Epidermal melanocyte (primary cell): Measurements from ENCODE around the gene SERGEF.

ENCODE experiments used
- DNase-seq: peaks from one replicate; pipeline ENCODE4 v3.0.0; 2011; ENCODE audit warnings: low spot score; ENCODE audit not compliant: insufficient read length

Gene SERGEF

GRCh38 chr11:17814546-17814945 is 198.3 kb downstream of the SERGEF start:
- no peak for DNase-seq

- no peak for DNase-seq
Measured at GRCh38 chr11:17813391-17814059, 199.3 kb downstream of the SERGEF start.

- no peak for DNase-seq
Measured at GRCh38 chr11:17812865-17813187, 200.0 kb downstream of the SERGEF start.

- DNase-seq, result no peak
Measured at GRCh38 chr11:17812091-17812864, 200.6 kb downstream of the SERGEF start.

GRCh38 chr11:17811352-17811751 is 201.5 kb downstream of the SERGEF start:
- DNase-seq, result no peak

- peak; percentile 60 for DNase-seq
Measured at GRCh38 chr11:17810746-17811145, 202.1 kb downstream of the SERGEF start.

GRCh38 chr11:17810041-17810440 is 202.8 kb downstream of the SERGEF start:
- no peak for DNase-seq

GRCh38 chr11:17807034-17807433 is 205.8 kb downstream of the SERGEF start:
- DNase-seq, result peak; percentile 50

- DNase-seq, result no peak
Measured at GRCh38 chr11:17805873-17806272, 207.0 kb downstream of the SERGEF start.

- no peak for DNase-seq
Measured at GRCh38 chr11:17805043-17805442, 207.8 kb downstream of the SERGEF start.

GRCh38 chr11:17803754-17804334 is 209.0 kb downstream of the SERGEF start:
- no peak for DNase-seq

GRCh38 chr11:17802491-17802890 is 210.4 kb downstream of the SERGEF start:
- no peak for DNase-seq

GRCh38 chr11:17801166-17801565 is 211.7 kb downstream of the SERGEF start:
- DNase-seq, result no peak

- no peak for DNase-seq
Measured at GRCh38 chr11:17799147-17799546, 213.7 kb downstream of the SERGEF start.

GRCh38 chr11:17798716-17799115 is 214.1 kb downstream of the SERGEF start:
- DNase-seq, result no peak

- DNase-seq, result no peak
Measured at GRCh38 chr11:17798253-17798652, 214.6 kb downstream of the SERGEF start.

GRCh38 chr11:17796154-17796553 is 216.7 kb downstream of the SERGEF start:
- DNase-seq, result no peak

- DNase-seq, result no peak
Measured at GRCh38 chr11:17794981-17795380, 217.9 kb downstream of the SERGEF start.

- no peak for DNase-seq
Measured at GRCh38 chr11:17793642-17794170, 219.1 kb downstream of the SERGEF start.

GRCh38 chr11:17792161-17792560 is 220.7 kb downstream of the SERGEF start:
- no peak for DNase-seq

- DNase-seq, result no peak
Measured at GRCh38 chr11:17791144-17791543, 221.7 kb downstream of the SERGEF start.

GRCh38 chr11:17790453-17790852 is 222.4 kb downstream of the SERGEF start:
- DNase-seq, result no peak
